ENCODE results near the gene PPP2R1A.
A peak's percentile ranks its signal among the peaks of the same experiment; 100 is the strongest.

Gene PPP2R1A

GRCh38 chr19:52269338-52270261 lies 79.7 kb downstream of the PPP2R1A start, which contains the start of gene ZNF766:
ZNF766 (plus strand) TSS chr19:52269587; CDS start chr19:52269614, 27 bp downstream.
- Histone ChIP-seq H3K27ac (ENCODE audit: extremely low read depth, low read depth, low read length) (peak within 1 kb of the TSS; percentile 75; the same call in 1 of the 2 replicates), H3K36me3 (ENCODE audit: control insufficient read depth in 2 of 2, insufficient read depth in 1 of 2, low read length in 2 of 2) (peaks cover 10 to 25% of the 10 kb centered on the region in 2 experiments; a peak in 2 of 3 replicates), H3K4me3 (ENCODE audit: low read depth, low read length) (peak within 1 kb of the TSS; percentile 92), H3K9me3 (ENCODE audit: control insufficient read depth, insufficient read depth, low read depth, low read length) (no peaks in the 10 kb centered on the region; the same call in 1 of the 2 replicates), H3K4me1 (ENCODE audit: control insufficient read depth, insufficient read depth, low read length) (no peaks in the 10 kb centered on the region)
- ChIA-PET CTCF (no interaction called here), POLR2A (no interaction called here)
- TF ChIP-seq HOXC10 (CRISPR knock-in tag; IDR thresholded peaks at IDR 0.05) (no peak), ZNF585B (tag by site-specific recombination; IDR thresholded peaks at IDR 0.05) (no peak), ZEB2 (tag by site-specific recombination; IDR thresholded peaks at IDR 0.05) (no peak), ZNF341 (tag by site-specific recombination; IDR thresholded peaks at IDR 0.05; ENCODE audit: low read depth) (peak; percentile 54; the same call in 1 of the 2 replicates), ZNF510 (tag by site-specific recombination; IDR thresholded peaks at IDR 0.05; ENCODE audit: insufficient replicate concordance) (peak; percentile 24), ZNF561 (tag by site-specific recombination; IDR thresholded peaks at IDR 0.05; ENCODE audit: borderline replicate concordance) (no peak), ZFP41 (tag by site-specific recombination; IDR thresholded peaks at IDR 0.05; ENCODE audit: borderline replicate concordance) (no peak), ZNF76 (tag by site-specific recombination; IDR thresholded peaks at IDR 0.05; ENCODE audit: borderline replicate concordance, low read depth) (peak; percentile 33; the same call in 1 of the 2 replicates), PBX3 (CRISPR knock-in tag; IDR thresholded peaks at IDR 0.05) (peak; percentile 23; the same call in 1 of the 2 replicates), KLF1 (tag by site-specific recombination; IDR thresholded peaks at IDR 0.05) (peak; percentile 39; the same call in 1 of the 2 replicates), ZNF350 (tag by site-specific recombination; IDR thresholded peaks at IDR 0.05) (peak; percentile 70), ZNF302 (tag by site-specific recombination; IDR thresholded peaks at IDR 0.05; ENCODE audit: low read depth) (no peak), ZNF670 (tag by site-specific recombination; IDR thresholded peaks at IDR 0.05; ENCODE audit: low read depth) (no peak), YY1 (tag by site-specific recombination; IDR thresholded peaks at IDR 0.05) (0 out of 2 replicates have a peak, but pooled peaks have one; percentile 51), PATZ1 (tag by site-specific recombination; IDR thresholded peaks at IDR 0.05) (0 out of 2 replicates have a peak, but pooled peaks have one; percentile 15), ZFP37 (tag by site-specific recombination; IDR thresholded peaks at IDR 0.05) (peak; percentile 38; the same call in 1 of the 2 replicates), ZNF48 (tag by site-specific recombination; IDR thresholded peaks at IDR 0.05) (no peak), ZNF10 (tag by site-specific recombination; IDR thresholded peaks at IDR 0.05) (no peak), KLF8 (tag by site-specific recombination; IDR thresholded peaks at IDR 0.05) (peak; percentile 94), ZNF324 (tag by site-specific recombination; IDR thresholded peaks at IDR 0.05) (peak; percentile 32; the same call in 1 of the 2 replicates), ZNF114 (tag by site-specific recombination; IDR thresholded peaks at IDR 0.05) (no peak), SP7 (tag by site-specific recombination; IDR thresholded peaks at IDR 0.05) (peak; percentile 51; the same call in 1 of the 2 replicates), ZBTB48 (tag by site-specific recombination; IDR thresholded peaks at IDR 0.05) (peak; percentile 39; the same call in 1 of the 2 replicates), ZNF501 (tag by site-specific recombination; IDR thresholded peaks at IDR 0.05) (peak; percentile 61; the same call in 1 of the 2 replicates), ZNF530 (tag by site-specific recombination; IDR thresholded peaks at IDR 0.05; ENCODE audit: low read depth) (no peak), ZNF555 (tag by site-specific recombination; conservative IDR thresholded peaks at IDR 0.05) (no peak), SP3 (tag by site-specific recombination; IDR thresholded peaks at IDR 0.05) (peak; percentile 97), ZFP3 (tag by site-specific recombination; IDR thresholded peaks at IDR 0.05; ENCODE audit: low read depth) (no peak), PRDM10 (tag by site-specific recombination; IDR thresholded peaks at IDR 0.05) (peak; percentile 27; the same call in 1 of the 2 replicates)
